ENCODE results near the gene TMEM54. TPM values are rescaled to one million over a fixed set of nuclear protein-coding genes. Genes with fewer than 3 reads are reported as not detected.

Gene TMEM54
- total and polyA plus RNA-seq, 7 donors = 47.4 to 799 (median 135) TPM

DNA sequence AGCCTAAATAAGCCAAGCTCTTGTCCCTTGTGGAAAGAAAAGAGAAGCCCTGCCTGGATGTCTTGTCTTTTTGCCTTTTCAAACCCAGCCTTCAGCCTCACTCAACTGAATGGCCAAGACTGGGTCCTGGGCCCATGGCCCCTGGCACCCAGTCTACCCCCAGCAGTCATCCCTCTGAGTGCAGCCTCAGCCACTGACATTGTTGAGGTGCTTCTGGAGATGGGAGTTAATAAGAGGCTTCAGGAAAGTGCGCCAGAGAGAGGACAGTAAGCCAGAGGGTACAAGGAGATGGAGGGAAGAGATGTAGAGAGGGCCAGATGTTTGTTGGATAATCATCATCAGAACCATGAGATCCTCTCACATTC lies 37.3 kb downstream of the TMEM54 start:
- peaks cover 0 to 14% (median 7%) of the 10 kb centered on the region in 4 donors for H3K4me1 ChIP-seq
- 98% methylated on average over 1 of the region's 1 CpG for WGBS, 2 donors

DNA sequence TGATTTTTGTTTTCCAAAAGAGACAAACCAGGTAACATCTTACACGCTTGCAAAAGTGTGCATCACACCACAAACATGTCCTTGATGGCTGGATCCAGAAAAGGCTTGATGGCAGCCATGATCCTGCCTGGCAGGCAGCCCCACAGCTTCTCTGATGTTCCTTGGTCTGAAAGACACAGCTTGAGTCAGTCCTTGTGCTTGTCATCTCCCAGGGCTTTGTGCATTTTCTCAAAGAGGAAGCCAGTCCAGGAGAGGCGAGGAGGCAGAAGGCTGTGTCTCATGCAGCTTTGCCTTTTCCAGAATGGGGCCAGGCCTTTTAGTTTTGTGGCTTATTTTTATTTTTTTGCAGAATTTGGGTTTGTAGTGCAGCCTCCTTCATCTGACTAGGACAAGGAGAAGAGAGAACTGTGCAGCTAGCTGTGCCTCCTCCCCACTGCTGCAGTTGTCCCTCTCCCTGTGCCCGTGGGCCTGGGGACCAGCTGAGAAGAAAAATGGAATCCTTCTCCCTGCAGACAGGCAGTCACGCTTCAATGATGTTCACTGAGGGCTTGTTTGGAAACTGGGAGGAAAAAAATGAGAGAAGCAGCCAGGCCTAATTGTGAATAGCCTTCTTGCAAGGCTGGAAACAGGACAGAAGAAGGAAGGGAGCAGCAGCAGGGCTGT lies 37.8 kb downstream of the TMEM54 start:
- H3K36me3 ChIP-seq = peaks cover 0 to 45% (median under 1%) of the 10 kb centered on the region in 4 donors

More for the DNA sequence above, 37.3 kb downstream of the TMEM54 start:
- DNase-seq = no peak
- Histone ChIP-seq H3K9me3 (no peaks in the 10 kb centered on the region), H3K4me3 (no peak overlapping the region), H3K27ac (no peak overlapping the region), H3K27me3 (no peaks in the 10 kb centered on the region), H3K36me3 (peaks cover 0 to 42% (median 0%) of the 10 kb centered on the region in 4 donors)
- TF ChIP-seq, protein P1, sequence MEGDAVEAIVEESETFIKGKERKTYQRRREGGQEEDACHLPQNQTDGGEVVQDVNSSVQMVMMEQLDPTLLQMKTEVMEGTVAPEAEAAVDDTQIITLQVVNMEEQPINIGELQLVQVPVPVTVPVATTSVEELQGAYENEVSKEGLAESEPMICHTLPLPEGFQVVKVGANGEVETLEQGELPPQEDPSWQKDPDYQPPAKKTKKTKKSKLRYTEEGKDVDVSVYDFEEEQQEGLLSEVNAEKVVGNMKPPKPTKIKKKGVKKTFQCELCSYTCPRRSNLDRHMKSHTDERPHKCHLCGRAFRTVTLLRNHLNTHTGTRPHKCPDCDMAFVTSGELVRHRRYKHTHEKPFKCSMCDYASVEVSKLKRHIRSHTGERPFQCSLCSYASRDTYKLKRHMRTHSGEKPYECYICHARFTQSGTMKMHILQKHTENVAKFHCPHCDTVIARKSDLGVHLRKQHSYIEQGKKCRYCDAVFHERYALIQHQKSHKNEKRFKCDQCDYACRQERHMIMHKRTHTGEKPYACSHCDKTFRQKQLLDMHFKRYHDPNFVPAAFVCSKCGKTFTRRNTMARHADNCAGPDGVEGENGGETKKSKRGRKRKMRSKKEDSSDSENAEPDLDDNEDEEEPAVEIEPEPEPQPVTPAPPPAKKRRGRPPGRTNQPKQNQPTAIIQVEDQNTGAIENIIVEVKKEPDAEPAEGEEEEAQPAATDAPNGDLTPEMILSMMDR (IDR thresholded peaks at IDR 0.05) = no peak
- no peak for TF ChIP-seq POLR2AphosphoS5 (IDR thresholded peaks at IDR 0.05)
- no peak for TF ChIP-seq EP300 (IDR thresholded peaks at IDR 0.05)
- no peak for TF ChIP-seq POLR2A (IDR thresholded peaks at IDR 0.05)
- intact Hi-C loops (cut with DNase I) = no loop called here

DNA sequence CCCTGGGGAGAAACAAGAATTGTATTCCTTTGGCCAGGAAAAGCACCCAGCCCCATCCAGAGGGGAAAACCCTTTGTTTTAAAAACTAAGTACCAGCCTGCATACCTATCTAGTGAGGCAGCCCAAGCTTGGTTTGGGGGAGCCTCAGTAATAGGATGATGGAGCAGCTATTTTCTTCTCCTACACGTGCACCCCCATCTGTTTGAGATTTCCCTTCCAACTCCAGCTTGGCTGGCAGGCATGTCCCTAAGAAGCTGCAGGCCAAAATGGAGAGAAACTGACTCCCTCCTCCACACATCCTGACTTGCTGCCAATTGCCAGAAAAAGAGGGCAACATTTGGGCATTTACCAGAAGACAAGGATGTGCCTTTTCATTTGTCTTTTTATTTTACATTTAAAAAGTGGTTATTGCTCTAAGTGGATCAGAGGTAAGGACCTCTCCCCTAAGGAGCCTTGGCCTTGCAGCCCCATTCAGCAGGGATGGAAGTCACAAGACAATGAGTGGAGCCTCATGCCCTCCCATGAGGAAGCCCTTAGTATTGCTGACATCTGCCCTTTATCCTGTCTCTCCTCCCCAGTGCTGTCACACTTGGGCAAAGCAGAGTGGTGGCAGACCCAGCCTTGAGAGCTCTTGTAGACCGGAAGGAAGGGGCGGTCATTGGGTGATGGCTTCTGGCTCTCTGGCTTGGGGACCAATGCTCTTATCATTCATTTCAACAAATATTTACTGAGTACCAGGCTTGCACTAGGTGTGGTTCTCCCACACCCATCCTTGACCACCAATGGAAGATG lies 39.1 kb downstream of the TMEM54 start:
- H3K36me3 ChIP-seq = peaks cover 0 to 53% (median 6%) of the 10 kb centered on the region in 4 donors
- H3K9me3 ChIP-seq = no peaks in the 10 kb centered on the region
- H3K27me3 ChIP-seq = no peaks in the 10 kb centered on the region
- WGBS, 2 donors = 86 to 94% methylated on average over 3 of the region's 3 CpGs
- intact Hi-C loops (cut with DNase I) = no loop called here
- H3K4me1 ChIP-seq = peaks cover 0 to 14% (median 7%) of the 10 kb centered on the region in 4 donors
- no peak for DNase-seq
- TF ChIP-seq POLR2AphosphoS5 (IDR thresholded peaks at IDR 0.05) = no peak
- no peak for TF ChIP-seq POLR2A (IDR thresholded peaks at IDR 0.05)
- TF ChIP-seq EP300 (IDR thresholded peaks at IDR 0.05) = no peak
- TF ChIP-seq, protein P1 (IDR thresholded peaks at IDR 0.05) = no peak
- no peak overlapping the region for H3K4me3 ChIP-seq
- H3K27ac ChIP-seq = no peak overlapping the region

More for the DNA sequence above, 37.8 kb downstream of the TMEM54 start:
- peaks cover 0 to 14% (median 7%) of the 10 kb centered on the region in 4 donors for H3K4me1 ChIP-seq
- no peaks in the 10 kb centered on the region for H3K27me3 ChIP-seq
- 96 to 98% methylated on average over 4 of the region's 4 CpGs for WGBS, 2 donors
- no peak overlapping the region for H3K4me3 ChIP-seq
- intact Hi-C loops (cut with DNase I) = no loop called here
- no peak overlapping the region for H3K27ac ChIP-seq
- DNase-seq = no peak
- TF ChIP-seq EP300 (IDR thresholded peaks at IDR 0.05) = no peak
- TF ChIP-seq POLR2A (IDR thresholded peaks at IDR 0.05) = no peak
- TF ChIP-seq, protein P1 (IDR thresholded peaks at IDR 0.05) = no peak
- no peak for TF ChIP-seq POLR2AphosphoS5 (IDR thresholded peaks at IDR 0.05)
- no peaks in the 10 kb centered on the region for H3K9me3 ChIP-seq

DNA sequence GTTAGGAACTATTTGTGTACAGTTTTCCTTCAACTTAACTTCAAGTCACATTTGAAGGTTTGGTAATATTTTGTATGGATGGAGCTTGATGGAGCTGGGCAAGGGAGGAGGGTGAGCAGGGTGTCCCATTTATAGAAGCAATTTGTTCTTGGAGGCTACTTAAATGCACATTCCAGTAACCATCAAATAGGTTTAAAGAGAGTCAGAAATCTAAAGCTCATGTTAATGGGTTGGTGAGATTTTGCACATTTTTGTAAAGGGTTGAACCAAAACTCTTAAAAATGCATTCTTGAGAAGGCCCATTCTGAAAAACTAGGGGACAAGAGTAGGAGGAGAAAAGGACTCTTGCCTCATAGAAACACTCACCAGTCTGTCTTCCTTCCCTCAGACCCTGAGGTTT lies 40.6 kb downstream of the TMEM54 start:
- intact Hi-C loops (cut with DNase I) = no loop called here
- H3K36me3 ChIP-seq = peaks cover 4 to 68% (median 15%) of the 10 kb centered on the region in 4 donors

More for the DNA sequence above, 40.6 kb downstream of the TMEM54 start:
- no peaks in the 10 kb centered on the region for H3K9me3 ChIP-seq
- DNase-seq = no peak
- TF ChIP-seq EP300 (IDR thresholded peaks at IDR 0.05) (no peak), POLR2A (IDR thresholded peaks at IDR 0.05) (no peak), POLR2AphosphoS5 (IDR thresholded peaks at IDR 0.05) (no peak)
- TF ChIP-seq, protein P1 (IDR thresholded peaks at IDR 0.05) = no peak
- H3K27ac ChIP-seq = no peak overlapping the region
- H3K4me3 ChIP-seq = no peak overlapping the region
- H3K27me3 ChIP-seq = no peaks in the 10 kb centered on the region
- peaks cover 0 to 10% (median 3%) of the 10 kb centered on the region in 4 donors for H3K4me1 ChIP-seq

Data from sigmoid colon (tissue), 7 donors.